Measurements from ENCODE around the gene NOS1. TPM values are rescaled to one million over a fixed set of nuclear protein-coding genes. Genes with fewer than 3 reads are reported as not detected.
A peak's percentile ranks its signal among the peaks of the same experiment; 100 is the strongest.

The NOS1 gene
- total RNA-seq, 1 donor from 2014 or later, result 9.6 TPM

DNA sequence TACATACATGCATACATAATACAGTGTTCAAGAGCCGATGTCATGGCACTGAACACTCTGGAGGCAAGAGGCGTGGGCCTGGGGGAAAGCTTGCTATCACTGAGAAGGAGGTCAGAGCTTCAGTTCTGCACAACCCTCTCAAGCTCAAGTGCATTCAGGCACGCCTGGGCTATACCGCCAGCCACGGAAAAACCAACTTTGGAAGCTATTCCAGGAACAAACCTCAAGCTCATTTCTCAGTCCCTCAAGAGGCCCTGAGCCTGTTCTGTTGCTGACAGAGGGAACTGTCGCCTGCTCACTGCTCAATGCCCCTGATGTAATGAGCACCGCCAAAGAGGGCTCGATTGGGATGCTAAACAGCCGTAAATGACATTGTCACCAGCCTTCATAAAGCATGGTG lies 9.2 kb downstream of the NOS1 start:
- TF ChIP-seq POLR2AphosphoS5 (IDR thresholded peaks at IDR 0.05; ENCODE audit: insufficient read depth in 1 of 2, low read depth in 1 of 2), result no peak
- TF ChIP-seq, protein P1, sequence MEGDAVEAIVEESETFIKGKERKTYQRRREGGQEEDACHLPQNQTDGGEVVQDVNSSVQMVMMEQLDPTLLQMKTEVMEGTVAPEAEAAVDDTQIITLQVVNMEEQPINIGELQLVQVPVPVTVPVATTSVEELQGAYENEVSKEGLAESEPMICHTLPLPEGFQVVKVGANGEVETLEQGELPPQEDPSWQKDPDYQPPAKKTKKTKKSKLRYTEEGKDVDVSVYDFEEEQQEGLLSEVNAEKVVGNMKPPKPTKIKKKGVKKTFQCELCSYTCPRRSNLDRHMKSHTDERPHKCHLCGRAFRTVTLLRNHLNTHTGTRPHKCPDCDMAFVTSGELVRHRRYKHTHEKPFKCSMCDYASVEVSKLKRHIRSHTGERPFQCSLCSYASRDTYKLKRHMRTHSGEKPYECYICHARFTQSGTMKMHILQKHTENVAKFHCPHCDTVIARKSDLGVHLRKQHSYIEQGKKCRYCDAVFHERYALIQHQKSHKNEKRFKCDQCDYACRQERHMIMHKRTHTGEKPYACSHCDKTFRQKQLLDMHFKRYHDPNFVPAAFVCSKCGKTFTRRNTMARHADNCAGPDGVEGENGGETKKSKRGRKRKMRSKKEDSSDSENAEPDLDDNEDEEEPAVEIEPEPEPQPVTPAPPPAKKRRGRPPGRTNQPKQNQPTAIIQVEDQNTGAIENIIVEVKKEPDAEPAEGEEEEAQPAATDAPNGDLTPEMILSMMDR (IDR thresholded peaks at IDR 0.05), result no peak
- no peak for TF ChIP-seq POLR2A (IDR thresholded peaks at IDR 0.05)
- Histone ChIP-seq H3K27ac (no peak overlapping the region), H3K9me3 (no peaks in the 10 kb centered on the region), H3K4me1 (peaks cover 9% of the 10 kb centered on the region), H3K27me3 (no peaks in the 10 kb centered on the region), H3K4me3 (no peak overlapping the region), H3K36me3 (no peaks in the 10 kb centered on the region)
- intact Hi-C loops (cut with DNase I), result no loop called here
- no peak for DNase-seq (ENCODE audit: extremely low spot score in 2 of 2)

DNA sequence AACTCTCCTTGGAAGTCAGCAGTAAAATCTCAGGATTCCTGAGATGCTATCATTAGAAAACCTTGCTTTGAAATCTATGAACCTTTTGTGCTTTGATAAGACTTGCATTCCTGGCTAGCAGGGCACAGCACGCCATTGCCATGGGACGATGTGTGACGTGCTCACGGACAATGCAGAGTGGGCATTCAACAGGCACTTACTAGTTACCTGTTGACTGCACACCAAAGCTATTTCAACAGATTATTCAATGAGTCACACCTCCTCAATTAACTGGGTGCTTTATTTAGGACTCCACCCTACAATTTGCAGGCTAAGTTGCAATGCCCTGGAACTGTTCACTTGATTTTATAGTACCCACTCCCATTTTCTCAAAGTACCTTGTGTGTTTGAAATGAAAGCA lies 11.3 kb downstream of the NOS1 start:
- H3K4me1 ChIP-seq, result peaks cover 9% of the 10 kb centered on the region
- H3K9me3 ChIP-seq, result no peaks in the 10 kb centered on the region
- TF ChIP-seq POLR2A (IDR thresholded peaks at IDR 0.05) (no peak), POLR2AphosphoS5 (IDR thresholded peaks at IDR 0.05; ENCODE audit: insufficient read depth in 1 of 2, low read depth in 1 of 2) (peak in 1 of 2 donors; percentile 57)
- TF ChIP-seq, protein P1 (IDR thresholded peaks at IDR 0.05), result no peak
- intact Hi-C loops (cut with DNase I), result no loop called here
- H3K27me3 ChIP-seq, result no peaks in the 10 kb centered on the region
- DNase-seq (ENCODE audit: extremely low spot score in 2 of 2), result no peak
- H3K27ac ChIP-seq, result no peak overlapping the region
- no peaks in the 10 kb centered on the region for H3K36me3 ChIP-seq
- no peak overlapping the region for H3K4me3 ChIP-seq

DNA sequence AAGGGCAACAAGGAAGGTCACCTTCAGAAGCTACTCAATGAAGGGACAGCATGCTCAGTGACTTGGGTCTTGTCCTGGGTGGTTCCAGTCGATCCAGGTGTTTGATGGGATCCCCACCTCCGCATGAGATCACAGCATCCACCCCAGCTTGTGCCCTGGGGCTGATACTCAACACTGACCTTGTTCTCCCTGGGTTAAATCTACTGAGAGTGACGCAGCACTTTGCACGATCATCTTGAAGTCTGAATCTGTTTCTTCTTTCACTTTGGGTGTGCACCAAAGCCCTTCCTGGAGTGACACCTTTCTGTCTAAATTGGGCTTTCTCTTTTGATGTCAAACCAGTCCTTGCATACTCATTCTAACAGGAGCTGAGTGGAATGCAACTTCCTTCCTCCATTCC lies 13.8 kb downstream of the NOS1 start:
- no peak for TF ChIP-seq POLR2A (IDR thresholded peaks at IDR 0.05)
- TF ChIP-seq, protein P1 (IDR thresholded peaks at IDR 0.05), result no peak
- TF ChIP-seq POLR2AphosphoS5 (IDR thresholded peaks at IDR 0.05; ENCODE audit: insufficient read depth in 1 of 2, low read depth in 1 of 2), result peak in 1 of 2 donors; percentile 12
- H3K9me3 ChIP-seq, result no peaks in the 10 kb centered on the region
- intact Hi-C loops (cut with DNase I), result no loop called here
- H3K4me1 ChIP-seq, result peaks cover 9% of the 10 kb centered on the region
- H3K27me3 ChIP-seq, result no peaks in the 10 kb centered on the region
- H3K27ac ChIP-seq, result no peak overlapping the region
- no peaks in the 10 kb centered on the region for H3K36me3 ChIP-seq
- no peak for DNase-seq (ENCODE audit: extremely low spot score in 2 of 2)
- no peak overlapping the region for H3K4me3 ChIP-seq

DNA sequence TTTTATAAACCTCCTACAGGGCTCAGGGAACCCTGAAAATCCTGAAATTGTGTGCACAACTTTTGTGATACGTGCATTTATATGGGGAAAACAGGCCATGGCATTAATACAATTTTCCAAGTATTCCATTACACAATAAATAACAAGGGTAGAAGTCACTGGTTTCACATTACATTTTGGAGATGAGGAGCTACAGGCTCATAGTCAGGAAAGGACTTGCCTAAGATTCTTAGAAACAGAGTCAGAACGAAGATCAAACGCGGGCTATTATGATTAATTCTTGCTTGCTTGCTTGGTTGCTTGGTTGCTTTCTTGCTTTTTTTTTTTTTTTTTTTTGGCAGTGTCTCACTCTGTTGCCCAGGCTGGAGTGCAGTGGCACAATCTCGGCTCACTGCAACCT lies 16.7 kb downstream of the NOS1 start:
- H3K4me1 ChIP-seq, result no peaks in the 10 kb centered on the region
- H3K36me3 ChIP-seq, result no peaks in the 10 kb centered on the region
- H3K27me3 ChIP-seq, result no peaks in the 10 kb centered on the region
- no peak overlapping the region for H3K4me3 ChIP-seq
- no peak overlapping the region for H3K27ac ChIP-seq
- no peak for DNase-seq (ENCODE audit: extremely low spot score in 2 of 2)
- intact Hi-C loops (cut with DNase I), result no loop called here
- H3K9me3 ChIP-seq, result no peaks in the 10 kb centered on the region
- no peak for TF ChIP-seq POLR2A (IDR thresholded peaks at IDR 0.05)
- TF ChIP-seq, protein P1 (IDR thresholded peaks at IDR 0.05), result no peak
- TF ChIP-seq POLR2AphosphoS5 (IDR thresholded peaks at IDR 0.05; ENCODE audit: insufficient read depth in 1 of 2, low read depth in 1 of 2), result peak in 1 of 2 donors; percentile 59

DNA sequence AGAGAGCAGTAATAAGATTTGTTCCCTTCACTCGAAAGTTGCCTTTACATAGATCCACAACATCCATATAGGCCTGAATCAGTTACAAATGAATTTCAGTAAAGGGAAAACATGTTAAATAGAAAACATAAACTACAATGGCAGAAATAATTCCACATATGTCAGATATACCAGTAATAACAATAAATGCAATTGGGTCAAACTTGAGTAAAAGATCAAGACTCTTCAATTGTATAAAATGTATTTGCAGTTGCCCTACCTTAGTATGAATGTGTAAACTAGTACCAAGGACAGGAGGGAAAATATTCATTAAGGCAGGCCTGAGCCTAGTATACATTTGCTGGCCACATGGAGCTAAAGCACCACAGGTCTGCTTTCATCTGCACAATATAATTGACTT lies 17.6 kb downstream of the NOS1 start:
- no peaks in the 10 kb centered on the region for H3K27me3 ChIP-seq
- no peak overlapping the region for H3K4me3 ChIP-seq
- intact Hi-C loops (cut with DNase I), result no loop called here
- no peaks in the 10 kb centered on the region for H3K4me1 ChIP-seq
- DNase-seq (ENCODE audit: extremely low spot score in 2 of 2), result no peak
- TF ChIP-seq POLR2AphosphoS5 (IDR thresholded peaks at IDR 0.05; ENCODE audit: insufficient read depth in 1 of 2, low read depth in 1 of 2) (no peak), POLR2A (IDR thresholded peaks at IDR 0.05) (no peak)
- TF ChIP-seq, protein P1 (IDR thresholded peaks at IDR 0.05), result no peak
- H3K9me3 ChIP-seq, result no peaks in the 10 kb centered on the region
- no peak overlapping the region for H3K27ac ChIP-seq
- no peaks in the 10 kb centered on the region for H3K36me3 ChIP-seq
